GM23248 (cell line): ENCODE results near the gene PPM1L. TPM values are rescaled to one million over a fixed set of nuclear protein-coding genes. Genes with fewer than 3 reads are reported as not detected.
"Not testable (repeated sequence)": the region's sequence is repeated elsewhere in the genome, so short reads cannot be mapped to it uniquely, and the experiment has no call there.

Source experiments
- DNase-seq: peaks from one replicate; pipeline ENCODE4 v3.0.0-alpha.2; 2015
- H2AFZ ChIP-seq: fragments of 200-600 bp; sonication (generic); 2 replicates; pipeline ENCODE4 v1.6.1; 2016; ENCODE audit warnings: antibody characterized with exemption
- H3F3A ChIP-seq: fragments of 200-600 bp; sonication (generic); 2 replicates; pipeline ENCODE4 v1.6.1; 2016; ENCODE audit warnings: mild to moderate bottlenecking, antibody characterized with exemption, mixed run types; ENCODE audit not compliant: insufficient read depth
- H3K27ac ChIP-seq: fragments of 200-600 bp; sonication (generic); 2 replicates; pipeline ENCODE4 v1.5.1; 2016; ENCODE audit warnings: mild to moderate bottlenecking
- H3K27me3 ChIP-seq: fragments of 200-600 bp; sonication (generic); replicated peaks from 2 replicates; pipeline ENCODE4 v1.6.1; 2016; ENCODE audit warnings: mild to moderate bottlenecking; ENCODE audit not compliant: insufficient read depth
- H3K36me3 ChIP-seq: fragments of 200-600 bp; sonication (generic); 2 replicates; pipeline ENCODE4 v1.6.1; 2016; ENCODE audit warnings: low read depth, mild to moderate bottlenecking
- H3K4me1 ChIP-seq: fragments of 200-600 bp; sonication (generic); 2 replicates; pipeline ENCODE4 v1.6.1; 2016; ENCODE audit warnings: mild to moderate bottlenecking; ENCODE audit not compliant: insufficient read depth
- H3K4me2 ChIP-seq: fragments of 200-600 bp; sonication (generic); one replicate; pipeline ENCODE4 v1.6.1; 2016; ENCODE audit warnings: mild to moderate bottlenecking; ENCODE audit not compliant: unreplicated experiment
- H3K4me3 ChIP-seq: fragments of 200-600 bp; sonication (generic); 2 replicates; pipeline ENCODE4 v1.5.1; 2016; ENCODE audit warnings: mild to moderate bottlenecking
- H3K79me2 ChIP-seq: fragments of 200-600 bp; sonication (generic); 2 replicates; pipeline ENCODE4 v1.6.1; 2016; ENCODE audit warnings: mild to moderate bottlenecking; ENCODE audit not compliant: insufficient read depth
- H3K9ac ChIP-seq: fragments of 200-600 bp; sonication (generic); 2 replicates; pipeline ENCODE4 v1.6.1; 2016; ENCODE audit warnings: mild to moderate bottlenecking
- H3K9me2 ChIP-seq: fragments of 200-600 bp; sonication (generic); 2 replicates; pipeline ENCODE4 v1.6.1; 2016; ENCODE audit warnings: mixed run types, mild to moderate bottlenecking, moderate library complexity; ENCODE audit not compliant: insufficient read depth
- H3K9me3 ChIP-seq: fragments of 200-600 bp; sonication (generic); one replicate; pipeline ENCODE4 v1.6.1; 2017; ENCODE audit warnings: low read depth
- H4K20me1 ChIP-seq: fragments of 200-600 bp; sonication (generic); 2 replicates; pipeline ENCODE4 v1.6.0; 2016; ENCODE audit not compliant: insufficient read depth
- EZH2 ChIP-seq: fragments of 200-600 bp; sonication (generic); IDR thresholded peaks from 2 replicates; pipeline ENCODE4 v1.6.1; 2018; ENCODE audit warnings: antibody characterized with exemption, mild to moderate bottlenecking; ENCODE audit not compliant: insufficient read depth, poor library complexity, severe bottlenecking
- EZH2phosphoT487 ChIP-seq: fragments of 200-600 bp; sonication (generic); IDR thresholded peaks from 2 replicates; pipeline ENCODE4 v1.6.1; 2018; ENCODE audit warnings: antibody characterized with exemption, moderate library complexity, mild to moderate bottlenecking, low read depth; ENCODE audit not compliant: insufficient read depth
- WGBS, 2 experiments: methylation state at CpG; one replicate each; pipeline ENCODE4 v1.1.6; 2015 to 2017; ENCODE audit warnings: low lambda C conversion rate in 2 of 2, low coverage in 1 of 2; ENCODE audit errors: missing lambda C conversion rate in 2 of 2; 5-methylcytosine and 5-hydroxymethylcytosine counted together
- in situ Hi-C: fragments of 300-500 bp; cut with MboI; formaldehyde crosslinking; loops from 2 replicates; pipeline ENCODE4 v1.15.0; 2020
- polyA plus RNA-seq: library from polyadenylated mRNA; unstranded; fragments of >200 nt; fragmentation: Nextera tagmentation; extraction: Ambion mirVana; gene quantifications from 2 replicates; pipeline ENCODE4 v1.2.1, GENCODE V29; 2016
- total RNA-seq: library from RNA; depleted of rRNA; stranded (reverse); fragments of >200 nt; shearing (Covaris generic); gene quantifications from 2 replicates; pipeline ENCODE4 v1.2.3, GENCODE V29; 2014

The PPM1L gene
- total and polyA plus RNA-seq, 2 experiments from 2014 or later, result under 0.01 to 0.26 TPM

GRCh38 chr3:160980740-160981139 lies 224.7 kb downstream of the PPM1L start:
- no peak overlapping the region for H3K4me3 ChIP-seq
- H2AFZ ChIP-seq, result no peak overlapping the region
- 60 to 63% methylated on average over 2 of the region's 2 CpGs for WGBS, 2 experiments
- no peak for TF ChIP-seq EZH2phosphoT487
- TF ChIP-seq EZH2, result no peak
- no peaks in the 10 kb centered on the region for H4K20me1 ChIP-seq
- H3K79me2 ChIP-seq, result no peaks in the 10 kb centered on the region
- H3K4me2 ChIP-seq, result no peak overlapping the region
- no peak for DNase-seq
- H3K9ac ChIP-seq, result no peak overlapping the region
- in situ Hi-C loops, result no loop called here
- no peaks in the 10 kb centered on the region for H3F3A ChIP-seq
- no peaks in the 10 kb centered on the region for H3K27me3 ChIP-seq
- H3K9me3 ChIP-seq, result no peaks in the 10 kb centered on the region
- H3K4me1 ChIP-seq, result no peaks in the 10 kb centered on the region
- H3K36me3 ChIP-seq, result no peaks in the 10 kb centered on the region
- no peaks in the 10 kb centered on the region for H3K9me2 ChIP-seq
- no peak overlapping the region for H3K27ac ChIP-seq

- TF ChIP-seq EZH2phosphoT487 (no peak), EZH2 (no peak)
- DNase-seq, result no peak
- 62 to 75% methylated on average over 3 of the region's 3 CpGs for WGBS, 2 experiments
These were observed 225.3 kb downstream of the PPM1L start for GRCh38 chr3:160981217-160981938.

DNA sequence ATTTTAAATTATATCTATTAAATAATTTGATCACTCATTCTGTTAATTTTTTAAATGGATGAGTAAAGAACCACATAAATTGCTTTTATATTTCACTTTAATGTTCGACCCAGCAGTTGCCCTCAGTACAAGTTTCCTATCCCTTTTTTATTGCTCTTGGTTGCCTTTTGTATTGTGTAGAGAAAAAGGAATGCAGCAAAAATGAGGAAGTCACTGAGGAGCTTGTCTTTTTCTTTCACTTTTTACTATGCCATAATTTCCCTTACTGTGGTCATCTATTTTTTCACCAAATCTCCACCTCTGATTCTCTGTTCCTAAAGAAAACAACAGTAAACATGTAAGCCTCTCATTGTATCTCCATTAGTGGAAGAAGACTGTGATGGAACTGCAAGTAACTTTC lies 226.5 kb downstream of the PPM1L start:
- H3K27ac ChIP-seq, result no peak overlapping the region
- DNase-seq, result no peak
- 0% methylated on average over 1 of the region's 1 CpG for WGBS, 2 experiments
- H3K36me3 ChIP-seq, result no peaks in the 10 kb centered on the region
- no peaks in the 10 kb centered on the region for H3K9me2 ChIP-seq
- H3K27me3 ChIP-seq, result no peaks in the 10 kb centered on the region
- no peaks in the 10 kb centered on the region for H3K79me2 ChIP-seq
- no peak overlapping the region for H2AFZ ChIP-seq
- no peaks in the 10 kb centered on the region for H4K20me1 ChIP-seq
- H3K4me2 ChIP-seq, result no peak overlapping the region
- H3K4me1 ChIP-seq, result no peaks in the 10 kb centered on the region
- TF ChIP-seq EZH2phosphoT487 (no peak), EZH2 (no peak)
- H3K9me3 ChIP-seq, result no peaks in the 10 kb centered on the region
- no peak overlapping the region for H3K9ac ChIP-seq
- no peak overlapping the region for H3K4me3 ChIP-seq
- in situ Hi-C loops, result no loop called here
- no peaks in the 10 kb centered on the region for H3F3A ChIP-seq

More at GRCh38 chr3:160981217-160981938, 225.3 kb downstream of the PPM1L start:
- H3K27ac ChIP-seq, result no peak overlapping the region
- H3K9ac ChIP-seq, result no peak overlapping the region
- no peaks in the 10 kb centered on the region for H3F3A ChIP-seq
- in situ Hi-C loops, result no loop called here
- no peaks in the 10 kb centered on the region for H3K27me3 ChIP-seq
- H2AFZ ChIP-seq, result no peak overlapping the region
- no peaks in the 10 kb centered on the region for H3K79me2 ChIP-seq
- no peaks in the 10 kb centered on the region for H3K9me3 ChIP-seq
- no peaks in the 10 kb centered on the region for H3K9me2 ChIP-seq
- no peak overlapping the region for H3K4me2 ChIP-seq
- H3K4me3 ChIP-seq, result no peak overlapping the region
- no peaks in the 10 kb centered on the region for H3K36me3 ChIP-seq
- H4K20me1 ChIP-seq, result no peaks in the 10 kb centered on the region
- H3K4me1 ChIP-seq, result no peaks in the 10 kb centered on the region

DNA sequence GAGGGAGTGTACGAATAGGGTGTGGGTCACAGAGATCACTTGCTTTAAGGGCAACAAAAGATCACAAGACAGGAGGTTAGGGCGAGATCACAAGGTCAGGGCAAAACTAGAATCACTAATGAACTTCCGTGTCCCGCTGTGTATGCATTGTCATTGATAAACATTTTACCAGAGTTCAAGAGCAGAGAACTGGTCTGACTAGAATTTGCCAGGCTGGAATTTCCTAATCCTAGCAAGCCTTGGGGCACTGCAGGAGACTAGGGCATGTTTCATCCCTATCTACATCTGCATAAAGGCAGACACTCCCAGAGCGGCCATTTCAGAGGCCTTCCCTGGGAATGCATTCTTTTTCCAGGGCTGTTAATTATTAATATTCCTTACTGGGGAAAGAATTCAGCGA lies 227.9 kb downstream of the PPM1L start:
- H3F3A ChIP-seq, H3K9ac ChIP-seq, H2AFZ ChIP-seq, H3K27me3 ChIP-seq, H3K27ac ChIP-seq, in situ Hi-C loops, H3K4me1 ChIP-seq, H3K9me3 ChIP-seq, DNase-seq, H4K20me1 ChIP-seq, H3K4me2 ChIP-seq, H3K36me3 ChIP-seq, H3K4me3 ChIP-seq, H3K79me2 ChIP-seq, H3K9me2 ChIP-seq: not testable (repeated sequence)
- WGBS, 2 experiments, result 53 to 54% methylated on average over 6 of the region's 6 CpGs

DNA sequence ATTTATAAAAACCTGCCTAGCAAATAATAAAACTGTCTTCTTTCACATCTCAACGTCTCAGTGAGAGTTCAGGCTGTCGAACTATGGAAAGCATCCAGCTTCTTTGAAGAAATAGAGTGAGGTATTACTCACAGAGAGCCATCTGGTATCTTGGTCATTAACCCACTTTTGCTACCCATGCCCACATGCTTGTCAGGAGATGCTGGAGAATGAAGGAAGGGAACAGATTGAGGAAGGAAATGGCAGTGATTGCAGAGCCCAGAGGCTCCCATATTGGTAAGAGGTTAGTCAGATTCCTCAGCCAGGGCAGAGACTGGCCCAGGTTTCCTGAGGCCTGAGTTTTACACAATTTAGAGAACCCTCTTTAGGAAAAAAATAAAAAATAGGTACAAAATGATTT lies 230.0 kb downstream of the PPM1L start:
- no peaks in the 10 kb centered on the region for H3F3A ChIP-seq
- H3K4me2 ChIP-seq, result no peak overlapping the region
- H3K4me1 ChIP-seq, result no peaks in the 10 kb centered on the region
- no peak overlapping the region for H3K9ac ChIP-seq
- TF ChIP-seq EZH2 (no peak), EZH2phosphoT487 (no peak)
- no peaks in the 10 kb centered on the region for H4K20me1 ChIP-seq
- no peaks in the 10 kb centered on the region for H3K27me3 ChIP-seq
- no peaks in the 10 kb centered on the region for H3K9me2 ChIP-seq
- 6 to 14% methylated on average over 2 of the region's 2 CpGs for WGBS, 2 experiments
- H3K79me2 ChIP-seq, result no peaks in the 10 kb centered on the region
- in situ Hi-C loops, result no loop called here
- no peak overlapping the region for H3K27ac ChIP-seq
- no peaks in the 10 kb centered on the region for H3K9me3 ChIP-seq
- DNase-seq, result no peak
- H3K4me3 ChIP-seq, result no peak overlapping the region
- H2AFZ ChIP-seq, result no peak overlapping the region
- no peaks in the 10 kb centered on the region for H3K36me3 ChIP-seq
